ENCODE measurements around the gene BTRC. TPM values are rescaled to one million over a fixed set of nuclear protein-coding genes. Genes with fewer than 3 reads are reported as not detected.
"Not testable (repeated sequence)": the region's sequence is repeated elsewhere in the genome, so short reads cannot be mapped to it uniquely, and the experiment has no call there.

The BTRC gene
- total RNA-seq, 1 donor: 3.3 TPM

DNA sequence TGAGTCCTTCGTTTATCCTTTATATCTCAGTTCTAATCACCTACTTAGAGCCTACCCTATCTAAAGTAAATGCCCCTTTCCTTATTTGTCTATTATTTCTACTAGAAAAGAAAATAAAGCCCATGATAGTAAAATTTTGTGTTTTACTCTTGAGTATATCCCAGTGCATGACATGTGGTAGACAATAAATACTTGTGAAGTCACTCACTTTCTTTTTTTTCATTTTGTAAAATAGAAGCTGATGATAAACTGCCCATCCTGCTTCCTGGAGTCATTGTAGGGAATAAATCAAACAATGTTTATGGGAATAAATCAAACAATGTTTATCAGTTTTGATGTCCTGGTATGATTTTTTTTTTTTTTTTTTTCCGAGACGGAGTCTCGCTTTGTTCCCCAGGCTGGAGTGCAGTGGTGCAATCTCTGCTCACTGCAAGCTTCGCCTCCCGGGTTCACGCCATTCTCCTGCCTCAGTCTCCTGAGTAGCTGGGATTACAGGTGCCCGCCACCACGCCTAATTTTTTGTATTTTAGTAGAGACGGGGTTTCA is 36.1 kb downstream of the BTRC start:
- H3K4me1 ChIP-seq (ENCODE audit: insufficient read depth, low read length): no peaks in the 10 kb centered on the region
- H3K9me3 ChIP-seq (ENCODE audit: low read depth, low read length): no peaks in the 10 kb centered on the region
- no peaks in the 10 kb centered on the region for H3K27me3 ChIP-seq (ENCODE audit: insufficient read depth, low read length)
- no peak overlapping the region for H3K4me3 ChIP-seq (ENCODE audit: low read length)

- H3K9me3 ChIP-seq (ENCODE audit: low read depth, low read length): no peaks in the 10 kb centered on the region
- no peaks in the 10 kb centered on the region for H3K27me3 ChIP-seq (ENCODE audit: insufficient read depth, low read length)
- no peaks in the 10 kb centered on the region for H3K4me1 ChIP-seq (ENCODE audit: insufficient read depth, low read length)
- H3K4me3 ChIP-seq (ENCODE audit: low read length): no peak overlapping the region
Measured at GRCh38 chr10:101393378-101393777, 39.4 kb downstream of the BTRC start.

GRCh38 chr10:101394524-101395133 is 40.7 kb downstream of the BTRC start:
- Histone ChIP-seq H3K4me3 (ENCODE audit: low read length) (no peak overlapping the region), H3K9me3 (ENCODE audit: low read depth, low read length) (no peaks in the 10 kb centered on the region), H3K4me1 (ENCODE audit: insufficient read depth, low read length) (no peaks in the 10 kb centered on the region), H3K27me3 (ENCODE audit: insufficient read depth, low read length) (no peaks in the 10 kb centered on the region)

- H3K4me3 ChIP-seq (ENCODE audit: low read length): no peak overlapping the region
- H3K4me1 ChIP-seq (ENCODE audit: insufficient read depth, low read length): no peaks in the 10 kb centered on the region
- no peaks in the 10 kb centered on the region for H3K27me3 ChIP-seq (ENCODE audit: insufficient read depth, low read length)
- no peaks in the 10 kb centered on the region for H3K9me3 ChIP-seq (ENCODE audit: low read depth, low read length)
Measured at GRCh38 chr10:101397140-101397539, 43.2 kb downstream of the BTRC start.

DNA sequence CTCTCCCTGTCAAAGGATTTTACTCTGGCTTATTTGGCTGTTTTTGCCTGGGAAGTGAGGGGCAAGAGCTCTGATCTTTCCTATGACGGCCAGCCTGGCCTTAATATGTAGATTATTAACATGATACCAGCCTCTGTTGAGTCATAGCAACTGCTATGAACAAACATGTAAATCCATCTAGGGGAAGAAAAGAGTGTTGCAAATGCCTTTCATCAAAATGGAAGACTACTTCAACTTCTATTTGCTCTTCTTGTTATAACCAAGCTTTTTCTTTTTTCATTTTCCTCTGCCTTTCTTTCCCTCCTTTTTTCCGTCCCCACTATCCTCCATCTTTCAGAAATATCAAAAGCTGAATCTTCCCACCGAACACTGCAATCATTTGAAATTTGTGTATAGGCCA is 46.6 kb downstream of the BTRC start:
- Histone ChIP-seq H3K4me1 (ENCODE audit: insufficient read depth, low read length) (no peaks in the 10 kb centered on the region), H3K27me3 (ENCODE audit: insufficient read depth, low read length) (no peaks in the 10 kb centered on the region), H3K4me3 (ENCODE audit: low read length) (no peak overlapping the region), H3K9me3 (ENCODE audit: low read depth, low read length) (no peaks in the 10 kb centered on the region)

GRCh38 chr10:101402711-101403110 is 48.7 kb downstream of the BTRC start:
- no peaks in the 10 kb centered on the region for H3K9me3 ChIP-seq (ENCODE audit: low read depth, low read length)
- no peaks in the 10 kb centered on the region for H3K4me1 ChIP-seq (ENCODE audit: insufficient read depth, low read length)
- H3K27me3 ChIP-seq (ENCODE audit: insufficient read depth, low read length): no peaks in the 10 kb centered on the region
- H3K4me3 ChIP-seq (ENCODE audit: low read length): no peak overlapping the region

GRCh38 chr10:101403161-101403560 is 49.2 kb downstream of the BTRC start:
- Histone ChIP-seq H3K27me3 (ENCODE audit: insufficient read depth, low read length) (no peaks in the 10 kb centered on the region), H3K9me3 (ENCODE audit: low read depth, low read length) (no peaks in the 10 kb centered on the region), H3K4me1 (ENCODE audit: insufficient read depth, low read length) (no peaks in the 10 kb centered on the region), H3K4me3 (ENCODE audit: low read length) (no peak overlapping the region)

GRCh38 chr10:101405001-101405400 is 51.0 kb downstream of the BTRC start:
- no peaks in the 10 kb centered on the region for H3K4me1 ChIP-seq (ENCODE audit: insufficient read depth, low read length)
- H3K27me3 ChIP-seq (ENCODE audit: insufficient read depth, low read length): no peaks in the 10 kb centered on the region
- H3K4me3 ChIP-seq (ENCODE audit: low read length): no peak overlapping the region
- H3K9me3 ChIP-seq (ENCODE audit: low read depth, low read length): no peaks in the 10 kb centered on the region

DNA sequence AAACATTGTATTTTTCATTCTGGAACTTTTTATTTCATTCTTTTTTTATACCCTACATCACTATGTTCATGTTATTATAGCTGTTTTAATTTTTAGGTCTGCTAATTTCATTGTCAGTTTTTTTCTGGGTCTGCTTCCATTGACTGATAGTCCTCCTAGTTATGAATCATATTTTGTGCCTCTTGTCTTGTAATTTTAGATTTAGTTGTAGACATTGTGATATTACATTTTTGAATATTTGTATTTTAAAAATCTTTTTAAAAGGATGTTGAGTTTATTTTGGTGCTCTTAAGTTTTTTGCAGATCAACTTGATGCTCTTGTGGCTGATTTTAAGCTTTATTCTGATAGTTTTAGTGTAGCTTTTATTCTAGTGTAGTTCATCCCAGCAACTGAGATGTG is 57.6 kb downstream of the BTRC start:
- H3K9me3 ChIP-seq (ENCODE audit: low read depth, low read length): peaks cover 12% of the 10 kb centered on the region
- no peak overlapping the region for H3K4me3 ChIP-seq (ENCODE audit: low read length)
- no peaks in the 10 kb centered on the region for H3K27me3 ChIP-seq (ENCODE audit: insufficient read depth, low read length)
- H3K4me1 ChIP-seq (ENCODE audit: insufficient read depth, low read length): no peaks in the 10 kb centered on the region

- Histone ChIP-seq H3K27me3 (ENCODE audit: insufficient read depth, low read length) (no peaks in the 10 kb centered on the region), H3K9me3 (ENCODE audit: low read depth, low read length) (peaks cover 12% of the 10 kb centered on the region), H3K4me3 (ENCODE audit: low read length) (no peak overlapping the region), H3K4me1 (ENCODE audit: insufficient read depth, low read length) (no peaks in the 10 kb centered on the region)
Measured at GRCh38 chr10:101414034-101414433, 60.1 kb downstream of the BTRC start.

GRCh38 chr10:101415884-101416283 is 61.9 kb downstream of the BTRC start:
- H3K9me3 ChIP-seq (ENCODE audit: low read depth, low read length): peaks cover 12% of the 10 kb centered on the region
- H3K4me3 ChIP-seq (ENCODE audit: low read length): no peak overlapping the region
- no peaks in the 10 kb centered on the region for H3K4me1 ChIP-seq (ENCODE audit: insufficient read depth, low read length)
- no peaks in the 10 kb centered on the region for H3K27me3 ChIP-seq (ENCODE audit: insufficient read depth, low read length)

DNA sequence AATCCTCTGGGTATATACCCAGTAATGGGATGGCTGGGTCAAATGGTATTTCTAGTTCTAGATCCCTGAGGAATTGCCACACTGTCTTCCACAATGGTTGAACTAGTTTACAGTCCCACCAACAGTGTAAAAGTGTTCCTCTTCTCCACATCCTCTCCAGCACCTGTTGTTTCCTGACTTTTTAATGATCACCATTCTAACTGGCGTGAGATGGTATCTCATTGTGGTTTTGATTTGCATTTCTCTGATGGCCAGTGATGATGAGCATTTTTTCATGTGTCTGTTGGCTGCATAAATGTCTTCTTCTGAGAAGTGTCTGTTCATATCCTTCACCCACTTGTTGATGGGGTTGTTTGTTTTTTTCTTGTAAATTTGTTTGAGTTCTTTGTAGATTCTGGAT is 68.0 kb downstream of the BTRC start:
- not testable (repeated sequence) for H3K4me3 ChIP-seq (ENCODE audit: low read length); H3K27me3 ChIP-seq (ENCODE audit: insufficient read depth, low read length); H3K4me1 ChIP-seq (ENCODE audit: insufficient read depth, low read length)

DNA sequence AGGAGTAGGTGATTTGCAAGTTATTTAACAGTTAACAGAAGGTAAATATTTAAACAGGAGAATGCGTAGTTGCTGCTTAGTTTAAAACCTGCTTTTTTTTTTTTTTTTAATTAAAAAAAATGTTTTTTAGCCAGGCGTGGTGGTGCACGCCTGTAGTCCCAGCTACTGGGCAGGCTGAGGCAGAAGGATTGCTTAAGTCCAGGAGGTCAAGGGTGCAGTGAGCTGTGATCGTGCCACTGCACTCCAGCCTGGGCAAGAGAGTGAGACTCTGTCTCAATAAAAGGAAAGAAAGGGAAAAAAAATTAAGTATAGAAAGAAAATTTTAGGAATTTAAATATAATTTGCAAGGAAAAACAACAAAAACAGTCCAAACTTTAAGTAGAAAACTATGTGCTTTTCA is 71.6 kb downstream of the BTRC start:
- H3K27me3 ChIP-seq (ENCODE audit: insufficient read depth, low read length): no peaks in the 10 kb centered on the region
- H3K9me3 ChIP-seq (ENCODE audit: low read depth, low read length): no peaks in the 10 kb centered on the region
- H3K4me3 ChIP-seq (ENCODE audit: low read length): no peak overlapping the region
- H3K4me1 ChIP-seq (ENCODE audit: insufficient read depth, low read length): no peaks in the 10 kb centered on the region

More for the DNA sequence above, 68.0 kb downstream of the BTRC start:
- not testable (repeated sequence) for H3K9me3 ChIP-seq (ENCODE audit: low read depth, low read length)

DNA sequence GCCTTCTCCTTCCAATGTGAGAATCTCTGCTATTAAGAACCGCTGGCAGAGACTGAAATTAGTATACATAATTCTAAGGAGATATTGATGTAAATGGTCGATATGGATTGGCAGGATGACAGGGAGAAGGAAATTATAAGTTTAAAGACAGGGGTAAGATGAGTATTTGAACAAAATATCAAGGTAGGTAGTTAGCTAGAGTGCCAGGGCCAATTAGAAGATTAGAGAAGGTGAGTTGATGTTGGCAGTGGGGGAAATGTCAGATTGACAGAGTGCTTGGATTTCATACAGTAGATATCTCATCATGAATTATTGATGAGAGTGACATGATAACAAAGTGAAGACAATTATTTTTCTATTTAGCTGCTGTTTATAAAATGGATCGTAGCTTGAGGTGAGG is 74.1 kb downstream of the BTRC start:
- H3K4me1 ChIP-seq (ENCODE audit: insufficient read depth, low read length): no peaks in the 10 kb centered on the region
- no peaks in the 10 kb centered on the region for H3K9me3 ChIP-seq (ENCODE audit: low read depth, low read length)
- no peaks in the 10 kb centered on the region for H3K27me3 ChIP-seq (ENCODE audit: insufficient read depth, low read length)
- no peak overlapping the region for H3K4me3 ChIP-seq (ENCODE audit: low read length)

DNA sequence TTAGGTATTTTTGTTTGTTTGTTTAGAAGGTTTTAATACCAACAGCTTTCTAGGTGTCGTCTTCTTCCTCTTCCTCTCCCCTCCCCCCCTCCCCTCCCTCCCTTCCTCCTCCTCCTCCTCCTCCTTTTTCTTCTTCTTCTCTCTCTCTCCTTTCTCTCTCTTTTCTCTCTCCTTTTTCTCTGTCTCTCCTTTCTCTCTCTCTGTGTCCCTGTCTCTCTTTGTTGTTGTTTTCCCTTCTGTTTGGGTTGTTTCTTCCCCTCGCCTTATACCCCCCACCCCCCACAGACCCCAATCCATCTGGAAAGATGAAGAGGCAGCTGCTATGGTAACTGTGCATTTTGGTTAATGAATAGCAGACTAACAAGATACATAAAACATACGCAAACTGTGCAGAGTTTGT is 75.5 kb downstream of the BTRC start:
- Histone ChIP-seq H3K9me3 (ENCODE audit: low read depth, low read length) (no peaks in the 10 kb centered on the region), H3K27me3 (ENCODE audit: insufficient read depth, low read length) (no peaks in the 10 kb centered on the region), H3K4me1 (ENCODE audit: insufficient read depth, low read length) (no peaks in the 10 kb centered on the region), H3K4me3 (ENCODE audit: low read length) (no peak overlapping the region)

GRCh38 chr10:101436302-101436701 is 82.3 kb downstream of the BTRC start:
- Histone ChIP-seq H3K27me3 (ENCODE audit: insufficient read depth, low read length) (no peaks in the 10 kb centered on the region), H3K9me3 (ENCODE audit: low read depth, low read length) (no peaks in the 10 kb centered on the region), H3K4me1 (ENCODE audit: insufficient read depth, low read length) (no peaks in the 10 kb centered on the region), H3K4me3 (ENCODE audit: low read length) (no peak overlapping the region)

Data from mononuclear cell (primary cell).